ENCODE data around the gene LRRC36.

The LRRC36 gene

GRCh38 chr16:67388591-67388990 lies 62.0 kb downstream of the LRRC36 start:
- no peak for DNase-seq (ENCODE audit: low read depth)
- no peak for TF ChIP-seq CTCF (conservative IDR thresholded peaks at IDR 0.05; ENCODE audit: control insufficient read depth, insufficient read depth, low read depth, low read length)
- H3K4me3 ChIP-seq (ENCODE audit: control insufficient read depth, low read depth, low read length) = no peak overlapping the region

DNA sequence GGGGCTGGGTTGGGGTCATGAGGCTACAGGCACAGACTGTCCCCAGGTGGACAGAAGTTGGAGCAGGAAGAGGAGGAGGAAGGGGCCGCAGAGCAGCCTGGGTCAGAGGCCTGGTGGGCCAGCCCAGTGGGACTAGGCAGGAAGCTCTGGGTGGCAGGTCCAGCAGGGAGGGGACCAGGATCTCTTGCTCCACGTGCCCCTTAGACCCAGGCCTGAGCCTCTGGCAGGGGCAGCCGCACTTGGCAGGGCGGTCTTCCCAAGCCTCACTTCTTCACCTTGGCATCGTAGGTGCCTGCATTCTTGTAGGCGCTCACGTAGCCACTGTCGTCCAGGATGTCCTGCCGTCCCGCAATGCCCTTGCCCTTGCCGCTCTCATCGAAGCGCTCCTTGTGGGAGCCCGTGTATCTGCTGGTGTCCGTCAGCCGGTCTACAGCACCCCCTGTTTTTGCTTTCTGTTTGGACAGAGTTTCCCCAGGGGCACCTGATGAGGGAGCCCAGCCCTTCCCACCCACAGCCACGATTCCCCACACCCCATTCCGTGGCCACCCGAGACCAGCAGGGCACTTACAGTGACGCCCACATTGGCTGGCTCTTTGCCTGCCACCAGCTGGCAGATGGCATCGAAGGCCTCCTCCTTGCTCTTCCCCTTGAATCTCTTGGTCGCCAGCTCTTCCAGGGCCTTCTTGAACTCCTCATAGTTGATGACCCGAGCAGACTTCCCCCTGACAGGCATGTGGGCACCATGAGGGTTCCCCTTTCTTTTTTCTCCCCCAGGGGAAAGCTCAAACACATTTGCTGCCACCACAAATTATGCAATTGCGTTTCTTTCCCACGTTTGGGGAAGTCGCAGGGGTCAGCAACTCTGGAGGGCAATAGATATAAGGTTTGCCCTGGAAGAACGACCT lies 63.5 kb downstream of the LRRC36 start:
- no peak overlapping the region for H3K4me3 ChIP-seq (ENCODE audit: control insufficient read depth, low read depth, low read length)
- no peak for DNase-seq (ENCODE audit: low read depth)
- no peak for TF ChIP-seq CTCF (conservative IDR thresholded peaks at IDR 0.05; ENCODE audit: control insufficient read depth, insufficient read depth, low read depth, low read length)

DNA sequence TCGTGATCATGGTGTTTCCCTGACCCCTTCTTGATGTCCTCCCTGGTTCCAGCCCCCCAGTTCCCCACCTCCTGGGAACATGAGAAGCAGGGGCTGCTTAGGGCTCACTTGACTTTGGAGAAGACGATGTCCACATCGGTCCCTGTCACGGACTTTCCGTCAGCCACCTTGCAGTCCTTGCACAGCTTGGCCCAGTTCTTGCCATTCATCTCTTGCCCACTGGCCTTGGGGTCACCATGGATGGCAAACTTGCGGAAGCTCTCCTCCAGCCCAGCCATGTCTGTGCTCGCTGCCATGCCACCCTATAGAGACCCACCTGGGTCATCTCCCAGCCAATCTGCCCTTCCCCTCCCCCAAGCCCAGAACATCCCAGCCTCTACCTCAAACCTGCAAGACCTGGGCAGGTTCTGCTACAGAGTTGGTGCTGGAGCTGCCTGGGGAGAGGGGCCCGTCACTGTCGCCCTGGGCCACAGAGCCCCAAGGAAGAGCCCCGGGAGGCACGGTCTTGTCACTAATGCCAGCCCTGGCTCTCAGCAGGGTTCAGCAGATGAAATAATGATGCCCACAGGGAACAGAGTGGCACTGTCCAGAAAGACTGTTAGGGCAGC lies 64.3 kb downstream of the LRRC36 start:
- TF ChIP-seq CTCF (conservative IDR thresholded peaks at IDR 0.05; ENCODE audit: control insufficient read depth, insufficient read depth, low read depth, low read length) = no peak
- no peak overlapping the region for H3K4me3 ChIP-seq (ENCODE audit: control insufficient read depth, low read depth, low read length)
- no peak for DNase-seq (ENCODE audit: low read depth)

DNA sequence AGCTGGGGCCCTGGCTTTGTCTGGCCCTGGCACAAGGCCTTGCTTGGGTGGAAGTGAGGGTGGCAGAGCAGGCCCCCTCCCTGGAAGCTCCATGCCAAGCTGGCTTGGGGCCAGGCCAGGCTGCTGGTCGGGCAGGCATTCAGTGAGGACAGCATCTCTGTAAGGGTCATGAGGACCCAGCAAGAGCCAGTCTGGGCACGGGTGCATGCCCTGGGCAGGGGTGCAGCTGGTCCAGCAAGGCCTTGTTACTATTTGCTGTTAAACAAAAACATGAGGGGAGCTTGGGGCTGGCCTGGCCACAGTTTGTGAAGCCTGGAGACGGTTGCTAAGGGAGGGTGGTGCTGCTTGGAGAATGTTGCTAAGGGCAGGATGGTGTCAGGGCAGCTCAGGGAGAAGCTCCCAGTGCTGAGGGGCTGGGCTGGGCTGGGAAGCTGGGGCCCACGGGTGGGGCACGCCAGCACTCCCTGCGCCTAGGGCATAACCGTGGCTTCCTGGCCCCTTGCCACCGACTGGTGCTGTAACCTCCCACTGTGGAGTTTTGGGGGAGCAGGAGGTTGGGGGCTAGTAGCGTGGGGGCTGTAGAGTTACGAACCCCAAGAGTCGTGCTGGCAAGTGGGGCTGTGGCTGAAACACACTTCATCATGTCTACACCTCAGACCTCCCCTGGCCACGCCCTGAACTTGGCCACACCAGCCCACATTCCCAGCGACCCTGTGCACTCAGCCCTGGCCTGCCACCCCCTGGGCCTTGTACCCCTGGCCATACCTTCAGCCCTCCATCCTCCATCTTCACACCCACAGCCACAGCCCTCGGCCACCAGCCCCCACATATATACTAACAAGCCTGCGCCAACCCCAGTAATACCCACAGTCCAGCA lies 65.0 kb downstream of the LRRC36 start:
- no peak for TF ChIP-seq CTCF (conservative IDR thresholded peaks at IDR 0.05; ENCODE audit: control insufficient read depth, insufficient read depth, low read depth, low read length)
- no peak overlapping the region for H3K4me3 ChIP-seq (ENCODE audit: control insufficient read depth, low read depth, low read length)
- DNase-seq (ENCODE audit: low read depth) = no peak

- no peak for TF ChIP-seq CTCF (conservative IDR thresholded peaks at IDR 0.05; ENCODE audit: control insufficient read depth, insufficient read depth, low read depth, low read length)
- no peak overlapping the region for H3K4me3 ChIP-seq (ENCODE audit: control insufficient read depth, low read depth, low read length)
Measured at GRCh38 chr16:67392301-67393059, 65.9 kb downstream of the LRRC36 start.

More at GRCh38 chr16:67392301-67393059, 65.9 kb downstream of the LRRC36 start:
- no peak for DNase-seq (ENCODE audit: low read depth)
